ENCODE data around the gene FGF22.
"Not testable (repeated sequence)": the region's sequence is repeated elsewhere in the genome, so short reads cannot be mapped to it uniquely, and the experiment has no call there.

DNA sequence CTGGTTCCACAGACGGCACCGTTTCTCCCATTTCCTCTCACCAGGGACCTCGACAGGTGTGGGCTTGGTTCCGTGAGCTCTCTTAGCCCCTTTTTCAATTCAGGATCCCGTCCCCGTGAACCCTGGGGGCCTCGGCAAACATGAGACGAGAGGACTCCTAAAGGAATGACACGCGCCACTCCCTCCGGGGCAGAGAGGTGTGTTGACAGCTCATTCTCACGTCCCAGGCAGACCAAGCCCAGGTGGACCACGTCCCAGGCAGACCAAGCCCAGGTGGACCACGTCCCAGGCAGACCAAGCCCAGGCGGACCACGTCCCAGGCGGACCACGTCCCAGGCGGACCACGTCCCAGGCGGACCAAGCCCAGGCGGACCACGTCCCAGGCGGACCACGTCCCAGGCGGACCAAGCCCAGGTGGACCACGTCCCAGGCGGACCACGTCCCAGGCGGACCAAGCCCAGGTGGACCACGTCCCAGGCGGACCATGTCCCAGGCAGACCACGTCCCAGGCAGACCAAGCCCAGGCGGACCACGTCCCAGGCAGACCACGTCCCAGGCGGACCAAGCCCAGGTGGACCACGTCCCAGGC, 27.4 kb downstream of the FGF22 start:
- TF ChIP-seq KDM1A (IDR thresholded peaks at IDR 0.05; ENCODE audit: borderline replicate concordance); ZNF274 (IDR thresholded peaks at IDR 0.05; ENCODE audit: insufficient read depth, insufficient read length); GABPA (IDR thresholded peaks at IDR 0.05; ENCODE audit: low read depth): not testable (repeated sequence)
- TF ChIP-seq, protein P1, sequence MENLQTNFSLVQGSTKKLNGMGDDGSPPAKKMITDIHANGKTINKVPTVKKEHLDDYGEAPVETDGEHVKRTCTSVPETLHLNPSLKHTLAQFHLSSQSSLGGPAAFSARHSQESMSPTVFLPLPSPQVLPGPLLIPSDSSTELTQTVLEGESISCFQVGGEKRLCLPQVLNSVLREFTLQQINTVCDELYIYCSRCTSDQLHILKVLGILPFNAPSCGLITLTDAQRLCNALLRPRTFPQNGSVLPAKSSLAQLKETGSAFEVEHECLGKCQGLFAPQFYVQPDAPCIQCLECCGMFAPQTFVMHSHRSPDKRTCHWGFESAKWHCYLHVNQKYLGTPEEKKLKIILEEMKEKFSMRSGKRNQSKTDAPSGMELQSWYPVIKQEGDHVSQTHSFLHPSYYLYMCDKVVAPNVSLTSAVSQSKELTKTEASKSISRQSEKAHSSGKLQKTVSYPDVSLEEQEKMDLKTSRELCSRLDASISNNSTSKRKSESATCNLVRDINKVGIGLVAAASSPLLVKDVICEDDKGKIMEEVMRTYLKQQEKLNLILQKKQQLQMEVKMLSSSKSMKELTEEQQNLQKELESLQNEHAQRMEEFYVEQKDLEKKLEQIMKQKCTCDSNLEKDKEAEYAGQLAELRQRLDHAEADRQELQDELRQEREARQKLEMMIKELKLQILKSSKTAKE (IDR thresholded peaks at IDR 0.05; ENCODE audit: low read depth, poor library complexity, severe bottlenecking), result not testable (repeated sequence)
- TF ChIP-seq, protein P2, sequence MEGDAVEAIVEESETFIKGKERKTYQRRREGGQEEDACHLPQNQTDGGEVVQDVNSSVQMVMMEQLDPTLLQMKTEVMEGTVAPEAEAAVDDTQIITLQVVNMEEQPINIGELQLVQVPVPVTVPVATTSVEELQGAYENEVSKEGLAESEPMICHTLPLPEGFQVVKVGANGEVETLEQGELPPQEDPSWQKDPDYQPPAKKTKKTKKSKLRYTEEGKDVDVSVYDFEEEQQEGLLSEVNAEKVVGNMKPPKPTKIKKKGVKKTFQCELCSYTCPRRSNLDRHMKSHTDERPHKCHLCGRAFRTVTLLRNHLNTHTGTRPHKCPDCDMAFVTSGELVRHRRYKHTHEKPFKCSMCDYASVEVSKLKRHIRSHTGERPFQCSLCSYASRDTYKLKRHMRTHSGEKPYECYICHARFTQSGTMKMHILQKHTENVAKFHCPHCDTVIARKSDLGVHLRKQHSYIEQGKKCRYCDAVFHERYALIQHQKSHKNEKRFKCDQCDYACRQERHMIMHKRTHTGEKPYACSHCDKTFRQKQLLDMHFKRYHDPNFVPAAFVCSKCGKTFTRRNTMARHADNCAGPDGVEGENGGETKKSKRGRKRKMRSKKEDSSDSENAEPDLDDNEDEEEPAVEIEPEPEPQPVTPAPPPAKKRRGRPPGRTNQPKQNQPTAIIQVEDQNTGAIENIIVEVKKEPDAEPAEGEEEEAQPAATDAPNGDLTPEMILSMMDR (IDR thresholded peaks at IDR 0.05 in 2 of 3, conservative IDR thresholded peaks at IDR 0.05 in 1 of 3; ENCODE audit: control insufficient read depth in 2 of 3, extremely low read depth in 1 of 3, insufficient read depth in 1 of 3, low read depth in 3 of 3, low read length in 3 of 3), result not testable (repeated sequence)

All from GM12878 (cell line).